H1 (cell line): ENCODE measurements around the gene CCDC198. TPM values are rescaled to one million over a fixed set of nuclear protein-coding genes. Genes with fewer than 3 reads are reported as not detected.

Experiments
- JUN ChIP-seq: IDR thresholded peaks from 2 replicates; pipeline ENCODE4 v1.6.1; 2011; ENCODE audit warnings: low read depth, mild to moderate bottlenecking, improper control_type of control experiment, low read length
- NANOG ChIP-seq: IDR thresholded peaks from 2 replicates; pipeline ENCODE4 v1.6.1; 2011; ENCODE audit warnings: low read length, low read depth, mild to moderate bottlenecking, inconsistent platforms; ENCODE audit not compliant: insufficient read depth, poor library complexity, severe bottlenecking
- POLR2AphosphoS5 ChIP-seq: IDR thresholded peaks from 2 replicates; pipeline ENCODE4 v1.6.1; 2011; ENCODE audit warnings: low read depth, low read length
- RFX5 ChIP-seq: IDR thresholded peaks from 2 replicates; pipeline ENCODE4 v1.6.1; 2011; ENCODE audit warnings: low read depth, low read length, improper control_type of control experiment, borderline replicate concordance
- polyA plus RNA-seq, 7 experiments: library from polyadenylated mRNA; depleted of rRNA in 3 of 7; stranded (reverse) in 5 of 7; unstranded in 2 of 7; fragments of >200 nt in 5 of 7; fragments of 200-250 nt in 2 of 7; gene quantifications; 1 replicate in 5 of 7; 2 replicates in 1 of 7; 4 replicates in 1 of 7; pipeline versions ENCODE4 v1.2.1 to v1.2.3, GENCODE V29; 2011 to 2013; ENCODE audit warnings: missing spikeins in 2 of 7, mixed read lengths in 2 of 7
- total RNA-seq: library from RNA; stranded (reverse); fragmentation: NEBNext Ultra II Directional; extraction: Animal tissue kit (Norgen Biotek cat#: 25700); gene quantifications from 2 replicates; pipeline ENCODE4 v1.2.1, GENCODE V29; 2021

Gene CCDC198
- total and polyA plus RNA-seq, 2 of the 8 experiments (the other 6 are each of a cell fraction or from before 2014, with no cell fraction given), result not detected

DNA sequence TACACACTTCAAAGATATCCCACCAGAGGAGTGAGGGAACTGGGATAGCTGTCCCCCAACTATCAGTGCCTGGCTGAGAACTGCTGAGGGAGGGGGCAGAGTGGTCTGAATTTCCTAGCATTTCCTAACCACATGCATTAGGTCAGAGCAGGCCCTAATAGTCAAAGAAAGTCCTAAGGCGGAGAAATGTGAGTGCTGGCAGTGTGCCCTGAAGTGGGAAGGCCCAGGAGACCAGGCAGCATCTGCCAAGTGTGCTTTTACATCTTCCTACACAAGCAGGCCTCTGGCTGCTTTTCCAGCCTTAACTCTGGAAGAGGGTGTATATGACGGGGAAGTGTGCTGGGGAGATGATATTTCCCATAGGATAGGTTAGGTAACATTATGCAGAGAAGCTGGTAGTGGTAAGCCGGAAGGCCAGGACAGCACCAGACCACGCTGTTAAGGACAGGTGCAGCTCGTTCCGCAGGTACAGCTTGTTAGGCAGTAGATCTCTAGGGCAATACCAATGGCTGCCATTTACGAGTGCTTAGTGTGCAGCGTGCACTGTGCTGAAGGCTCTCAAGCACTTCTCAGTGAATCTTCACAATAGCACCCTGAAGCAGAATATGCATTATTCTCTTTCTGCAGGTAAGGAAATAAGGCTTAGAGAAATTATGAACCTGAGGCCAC is 9.1 kb upstream of the CCDC198 start (continued):
- no peak for TF ChIP-seq NANOG
- no peak for TF ChIP-seq JUN
- TF ChIP-seq POLR2AphosphoS5, result no peak
- TF ChIP-seq RFX5, result no peak
- TF ChIP-seq, all 59 proteins: peak for 0
